ENCODE data around the gene ZMAT3. TPM values are rescaled to one million over a fixed set of nuclear protein-coding genes. Genes with fewer than 3 reads are reported as not detected.

Gene ZMAT3
- total RNA-seq, 1 donor from 2014 or later = 8.6 TPM

- TF ChIP-seq CTCF (IDR thresholded peaks at IDR 0.05) = no peak
- no peak for TF ChIP-seq EZH2phosphoT487 (IDR thresholded peaks at IDR 0.05)
- TF ChIP-seq EZH2 (IDR thresholded peaks at IDR 0.05) = no peak
- Histone ChIP-seq H3K9ac (no peak overlapping the region), H3K27me3 (no peaks in the 10 kb centered on the region), H3F3A (ENCODE audit: low read depth) (no peaks in the 10 kb centered on the region), H3K4me1 (peaks cover 9% of the 10 kb centered on the region), H2AFZ (replicated peaks) (no peak overlapping the region), H3K4me3 (no peak overlapping the region), H3K79me2 (ENCODE audit: low read depth) (no peaks in the 10 kb centered on the region), H3K9me3 (ENCODE audit: low read depth) (no peaks in the 10 kb centered on the region), H3K36me3 (no peaks in the 10 kb centered on the region), H3K4me2 (no peak overlapping the region), H4K20me1 (ENCODE audit: low read depth) (no peaks in the 10 kb centered on the region), H3K27ac (no peak overlapping the region)
- no peak for DNase-seq (ENCODE audit: low spot score)
- H3K4me1 Mint-ChIP-seq = peaks cover 5% of the 10 kb centered on the region
- no peaks in the 10 kb centered on the region for H3K36me3 Mint-ChIP-seq
- no peak overlapping the region for H3K27ac Mint-ChIP-seq
- peaks cover 7% of the 10 kb centered on the region for H3K9me3 Mint-ChIP-seq
- H3K27me3 Mint-ChIP-seq (ENCODE audit: insufficient read depth, low read depth) = peaks cover 3% of the 10 kb centered on the region
- no peak overlapping the region for H3K4me3 Mint-ChIP-seq
These were observed 45.0 kb downstream of the ZMAT3 start for GRCh38 chr3:179026636-179027035.

GRCh38 chr3:179021119-179021903 is 50.3 kb downstream of the ZMAT3 start:
- H3K36me3 ChIP-seq = no peaks in the 10 kb centered on the region
- H3K4me2 ChIP-seq = no peak overlapping the region
- H2AFZ ChIP-seq (replicated peaks) = no peak overlapping the region
- no peaks in the 10 kb centered on the region for H3F3A ChIP-seq (ENCODE audit: low read depth)
- no peaks in the 10 kb centered on the region for H3K9me3 ChIP-seq (ENCODE audit: low read depth)
- no peak for DNase-seq (ENCODE audit: low spot score)
- TF ChIP-seq EZH2 (IDR thresholded peaks at IDR 0.05) (no peak), EZH2phosphoT487 (IDR thresholded peaks at IDR 0.05) (no peak), CTCF (IDR thresholded peaks at IDR 0.05) (no peak)
- no peaks in the 10 kb centered on the region for H3K4me1 Mint-ChIP-seq
- H3K27ac Mint-ChIP-seq = no peak overlapping the region
- no peaks in the 10 kb centered on the region for H3K4me1 ChIP-seq
- H3K4me3 ChIP-seq = no peak overlapping the region
- H3K27me3 ChIP-seq = no peaks in the 10 kb centered on the region
- no peak overlapping the region for H3K27ac ChIP-seq
- H3K9me3 Mint-ChIP-seq = no peaks in the 10 kb centered on the region
- no peaks in the 10 kb centered on the region for H3K27me3 Mint-ChIP-seq (ENCODE audit: insufficient read depth, low read depth)
- H4K20me1 ChIP-seq (ENCODE audit: low read depth) = no peaks in the 10 kb centered on the region
- H3K4me3 Mint-ChIP-seq = no peak overlapping the region
- no peaks in the 10 kb centered on the region for H3K79me2 ChIP-seq (ENCODE audit: low read depth)
- H3K9ac ChIP-seq = no peak overlapping the region
- no peaks in the 10 kb centered on the region for H3K36me3 Mint-ChIP-seq

- no peaks in the 10 kb centered on the region for H3K36me3 ChIP-seq
- H3K4me1 ChIP-seq = no peaks in the 10 kb centered on the region
- no peak overlapping the region for H3K4me3 Mint-ChIP-seq
- H3K27me3 ChIP-seq = no peaks in the 10 kb centered on the region
- H3K27ac Mint-ChIP-seq = no peak overlapping the region
- H3K4me1 Mint-ChIP-seq = no peaks in the 10 kb centered on the region
- no peak overlapping the region for H3K4me3 ChIP-seq
- no peaks in the 10 kb centered on the region for H3K79me2 ChIP-seq (ENCODE audit: low read depth)
- no peaks in the 10 kb centered on the region for H3K36me3 Mint-ChIP-seq
- no peak overlapping the region for H2AFZ ChIP-seq (replicated peaks)
- no peaks in the 10 kb centered on the region for H3K9me3 ChIP-seq (ENCODE audit: low read depth)
- no peak overlapping the region for H3K9ac ChIP-seq
- H3K27ac ChIP-seq = no peak overlapping the region
- no peak for TF ChIP-seq EZH2phosphoT487 (IDR thresholded peaks at IDR 0.05)
- TF ChIP-seq CTCF (IDR thresholded peaks at IDR 0.05) = no peak
- TF ChIP-seq EZH2 (IDR thresholded peaks at IDR 0.05) = no peak
- H3K4me2 ChIP-seq = no peak overlapping the region
- H3F3A ChIP-seq (ENCODE audit: low read depth) = no peaks in the 10 kb centered on the region
- DNase-seq (ENCODE audit: low spot score) = no peak
- H3K9me3 Mint-ChIP-seq = no peaks in the 10 kb centered on the region
- H4K20me1 ChIP-seq (ENCODE audit: low read depth) = no peaks in the 10 kb centered on the region
- no peaks in the 10 kb centered on the region for H3K27me3 Mint-ChIP-seq (ENCODE audit: insufficient read depth, low read depth)
These were observed 51.5 kb downstream of the ZMAT3 start for GRCh38 chr3:179020112-179020511.

All from neural progenitor cell (in vitro differentiated cells).